Measurements from ENCODE around the gene NODAL.
A peak's percentile ranks its signal among the peaks of the same experiment; 100 is the strongest.

The NODAL gene

GRCh38 chr10:70462349-70462984, 21.0 kb upstream of the NODAL start:
- DNase-seq, result no peak

DNA sequence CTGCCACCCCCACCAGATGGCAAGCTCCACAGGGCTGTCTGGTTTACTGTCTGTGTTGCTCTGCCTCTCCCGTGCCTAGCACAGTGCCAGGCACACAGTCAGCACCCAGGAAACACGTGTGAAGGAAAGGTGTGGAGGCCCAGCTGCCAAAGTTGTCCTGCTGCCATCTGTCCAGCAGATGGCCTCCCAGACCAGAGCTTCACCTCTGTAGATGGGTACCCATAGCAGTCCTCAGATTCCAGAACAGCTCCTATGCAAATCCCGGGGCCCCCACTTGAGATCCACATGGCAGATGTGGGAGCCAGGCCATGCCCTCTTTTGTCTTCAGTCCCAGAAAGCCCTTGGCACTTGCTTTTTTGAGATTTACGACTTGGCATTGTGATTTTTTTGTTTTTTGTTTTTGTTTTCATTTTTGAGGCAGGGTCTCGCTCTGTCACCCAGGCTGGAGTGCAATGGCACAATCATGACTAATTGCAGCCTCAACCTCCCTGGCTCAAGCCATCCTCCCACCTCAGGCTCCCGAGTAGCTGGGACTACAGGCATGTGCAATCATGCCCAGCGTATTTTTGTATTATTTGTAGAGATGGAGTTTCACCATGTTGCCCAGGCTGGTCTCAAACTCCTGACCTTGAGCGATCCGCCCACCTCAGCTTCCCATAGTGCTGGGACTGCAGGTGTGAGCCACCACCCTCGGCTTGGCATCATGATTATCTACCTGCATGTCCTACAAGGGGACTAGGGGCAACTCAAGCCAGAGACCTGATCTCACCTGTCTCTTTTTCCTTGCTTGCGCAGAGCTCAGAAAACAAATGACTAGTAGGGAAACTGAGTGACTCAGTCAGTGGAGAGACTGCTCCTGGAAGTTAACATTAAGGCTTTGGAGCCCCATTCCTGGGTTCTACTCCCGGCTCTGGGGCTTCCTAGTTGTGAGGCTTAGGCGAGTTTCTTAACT, 20.2 kb upstream of the NODAL start:
- peak; percentile 59 to 70 for DNase-seq

DNA sequence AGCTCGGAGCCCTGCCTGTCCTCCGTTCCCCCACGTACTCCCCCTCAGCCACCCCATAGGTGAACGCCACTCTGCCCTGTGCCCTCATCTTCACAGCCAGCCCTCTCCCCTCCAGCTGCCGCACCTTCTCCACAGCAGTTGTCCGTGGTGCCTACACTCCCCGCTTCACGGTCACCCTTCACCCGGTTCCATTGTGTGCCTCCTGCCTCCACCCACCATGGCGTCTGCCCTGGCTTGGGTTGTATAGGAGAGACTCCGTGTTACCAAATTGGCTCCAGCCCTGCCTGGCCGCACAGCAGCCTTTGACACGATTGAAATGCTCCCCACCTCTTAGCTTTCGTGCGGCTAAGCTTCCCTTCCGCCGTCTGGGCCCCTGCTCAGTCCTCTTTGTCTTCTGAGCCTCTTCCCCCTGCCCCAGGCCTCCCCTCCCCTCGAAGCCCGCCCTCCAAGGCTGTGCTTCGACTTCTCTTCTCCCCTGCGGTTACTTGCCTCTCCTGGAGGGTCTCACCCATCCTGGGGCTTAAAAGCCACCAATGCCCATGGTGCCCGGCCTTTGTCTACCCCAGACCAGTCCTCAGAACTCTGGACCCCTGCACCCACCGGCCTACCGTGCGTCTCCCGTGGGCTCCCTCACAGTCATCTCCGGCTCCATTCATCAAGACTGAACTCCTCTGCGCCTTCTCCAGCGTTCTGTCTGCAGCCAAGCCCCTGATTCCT, 18.5 kb upstream of the NODAL start:
- no peak for DNase-seq

- DNase-seq, result no peak
Observed at GRCh38 chr10:70459061-70459773, 17.7 kb upstream of the NODAL start.

- DNase-seq, result peak in 1 of 2 experiments; percentile 30
Observed at GRCh38 chr10:70458329-70459060, 17.0 kb upstream of the NODAL start.

DNA sequence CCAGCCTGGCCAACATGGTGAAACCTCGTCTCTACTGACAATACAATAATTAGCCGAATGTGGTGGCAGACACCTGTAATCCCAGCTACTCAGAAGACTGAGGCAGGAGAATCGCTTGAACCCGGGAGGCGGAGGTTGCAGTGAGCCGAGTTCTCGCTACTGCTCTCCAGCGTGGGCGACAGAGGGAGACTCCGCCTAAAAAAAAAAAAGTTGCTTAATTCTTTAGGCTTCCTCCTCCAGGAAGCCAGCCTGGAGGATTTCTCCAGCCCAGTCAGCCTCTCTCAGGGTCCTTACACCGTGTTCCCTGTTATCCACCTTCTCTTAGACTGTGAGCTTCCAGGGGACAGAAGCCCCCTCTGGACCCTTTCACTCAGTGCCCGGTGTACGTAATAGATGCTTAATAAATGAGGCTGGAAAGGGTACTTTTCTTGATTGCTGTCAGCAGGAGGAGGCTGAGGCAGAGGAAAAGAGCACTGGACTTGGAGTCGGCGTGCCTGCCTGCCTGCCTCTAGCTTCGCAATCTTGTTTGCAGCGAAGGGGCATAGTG, 16.4 kb upstream of the NODAL start:
- no peak for DNase-seq

DNA sequence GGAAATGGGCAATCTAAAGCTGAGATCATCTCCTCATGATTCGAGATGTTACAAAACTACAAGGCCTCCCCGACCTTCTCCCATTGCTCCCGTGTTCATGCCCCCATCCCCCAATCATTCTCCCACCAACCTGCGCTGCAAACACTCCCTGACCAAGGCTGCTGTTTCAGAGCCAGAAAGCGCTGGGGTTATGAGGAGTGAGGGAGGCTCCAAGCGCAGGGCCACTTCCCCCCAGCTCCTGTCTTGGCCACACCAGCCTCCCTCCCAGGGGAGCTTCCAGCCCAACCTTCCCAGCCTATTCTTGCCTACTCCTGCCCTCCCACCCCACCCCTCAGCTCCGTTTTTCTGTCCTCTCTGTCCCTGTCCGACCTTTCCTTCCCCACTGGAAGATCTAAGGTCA, 14.7 kb upstream of the NODAL start:
- no peak for DNase-seq

GRCh38 chr10:70455213-70455630, 13.7 kb upstream of the NODAL start:
- no peak for DNase-seq

GRCh38 chr10:70448236-70448635, 6.8 kb upstream of the NODAL start:
- no peak for DNase-seq

GRCh38 chr10:70445718-70446657, 4.5 kb upstream of the NODAL start:
- no peak for DNase-seq

- DNase-seq, result no peak
Observed at GRCh38 chr10:70444744-70445143, 3.3 kb upstream of the NODAL start.

GRCh38 chr10:70442332-70442988, 979 bp upstream of the NODAL start:
- no peak for DNase-seq

DNA sequence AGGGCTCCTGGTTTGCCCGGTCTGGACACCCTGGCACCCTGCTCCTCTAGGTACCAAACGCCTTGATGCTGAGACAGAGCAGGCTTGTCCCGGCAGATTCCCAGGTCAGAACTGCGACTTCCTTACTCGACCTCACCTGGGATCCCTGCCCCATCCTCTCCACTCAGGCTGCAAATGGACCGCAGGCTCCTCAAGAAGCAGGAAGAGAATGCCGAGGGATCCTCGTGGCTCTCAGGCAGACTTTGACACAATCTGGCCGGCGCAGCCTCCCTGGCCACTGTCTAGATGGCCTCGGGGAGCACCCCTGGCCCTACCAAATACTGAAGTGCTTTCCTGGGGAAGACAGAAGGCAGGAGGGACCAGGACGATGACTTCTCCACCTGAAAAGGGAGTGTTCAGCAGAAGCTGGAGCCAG, 421 bp upstream of the NODAL start:
- DNase-seq, result no peak

DNA sequence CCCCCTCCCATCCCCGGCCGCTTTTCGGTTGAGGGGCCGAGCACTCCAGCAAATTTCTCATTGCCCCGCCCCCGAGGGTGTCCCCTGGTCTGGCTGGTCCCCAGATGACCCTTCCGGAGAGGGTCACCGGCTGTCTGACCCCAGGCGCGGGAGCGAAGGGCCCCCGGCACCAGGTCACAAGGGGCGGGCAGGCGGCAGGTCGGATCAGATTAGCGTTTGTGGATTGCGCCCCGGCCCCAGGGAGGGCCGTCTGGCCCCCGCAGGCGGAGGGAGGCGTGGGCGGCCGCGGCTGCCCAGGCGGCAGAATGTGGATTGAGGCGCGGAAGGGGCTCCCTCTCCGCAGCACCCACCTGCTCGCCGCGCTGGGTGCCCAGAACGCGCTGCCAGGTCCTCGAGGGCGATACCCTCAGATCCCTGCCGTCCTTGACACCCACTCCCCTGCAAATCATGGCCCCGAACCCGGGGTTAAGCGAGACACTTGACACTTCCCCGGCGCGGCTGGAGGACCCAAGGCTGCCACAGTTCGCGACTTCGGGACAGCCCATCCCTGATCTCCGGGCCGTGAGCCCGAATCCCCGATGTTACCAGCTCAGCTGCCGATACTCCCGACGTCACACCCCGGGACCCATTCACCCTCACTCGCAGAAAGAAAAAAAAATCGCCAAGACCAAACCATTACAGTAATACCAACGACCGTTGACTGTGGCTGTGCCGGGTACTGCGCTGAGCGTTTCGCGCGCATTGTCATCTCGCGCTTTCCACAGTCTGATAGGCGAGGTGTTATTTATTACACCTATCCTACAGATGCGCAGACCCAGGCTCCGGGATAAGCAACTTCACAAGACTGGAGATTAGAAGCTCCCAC, 953 bp downstream of the NODAL start:
- no peak for DNase-seq

- DNase-seq, result no peak
Observed at GRCh38 chr10:70437721-70438120, 3.8 kb downstream of the NODAL start.

DNA sequence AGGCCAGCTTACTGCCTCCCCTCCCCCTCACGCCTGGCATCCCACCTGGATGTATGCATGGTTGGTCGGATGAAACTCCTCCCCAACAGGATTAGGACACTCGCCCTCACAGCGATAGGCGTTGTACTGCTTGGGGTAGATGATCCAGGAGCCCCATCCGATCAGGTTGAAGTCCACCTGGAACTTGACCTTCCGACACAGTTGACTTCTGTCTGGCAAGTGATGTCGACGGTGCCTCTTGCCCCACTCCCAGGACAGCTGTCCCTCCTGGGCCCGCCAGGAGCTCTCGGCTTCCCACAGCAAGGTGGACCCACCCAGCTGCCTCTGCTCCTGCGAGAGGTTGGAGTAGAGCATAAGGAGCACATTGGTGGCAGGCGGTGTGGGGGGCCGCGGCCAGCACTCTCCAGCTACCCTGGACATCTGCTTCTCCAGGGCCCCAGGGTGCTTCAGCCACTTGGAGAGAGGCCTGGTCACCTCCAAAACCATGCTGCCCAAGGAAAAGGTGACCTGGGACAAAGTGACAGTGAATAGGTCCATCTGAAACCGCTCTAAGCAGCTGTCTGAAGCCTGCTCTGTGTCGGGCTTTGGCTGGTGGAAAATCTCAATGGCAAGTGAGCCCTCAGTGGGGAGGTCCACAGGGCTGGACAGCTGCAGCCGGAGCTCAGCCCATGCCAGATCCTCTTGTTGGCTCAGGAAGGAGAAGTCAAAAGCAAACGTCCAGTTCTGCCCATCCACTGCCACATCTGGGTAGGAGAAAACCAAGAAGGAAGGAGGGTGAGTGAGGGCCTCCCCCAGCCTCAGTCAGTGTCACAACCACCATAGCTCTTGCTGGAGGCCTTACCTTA, 6.0 kb downstream of the NODAL start:
- no peak for DNase-seq

- DNase-seq, result no peak
Observed at GRCh38 chr10:70433581-70434280, 7.8 kb downstream of the NODAL start.

All from Kasumi-1 (cell line).